Measurements from ENCODE around the gene CYP2F1. TPM values are rescaled to one million over a fixed set of nuclear protein-coding genes. Genes with fewer than 3 reads are reported as not detected.

CYP2F1 gene
- total and polyA plus RNA-seq, 10 of the 15 experiments (the other 5 are each of a cell fraction or from before 2014, with no cell fraction given) = not detected

GRCh38 chr19:41112728-41113290 lies 1.4 kb upstream of the CYP2F1 start:
- no peak for FAIRE-seq
- Histone ChIP-seq H3K4me3 (no peak overlapping the region), H4K20me1 (ENCODE audit: control insufficient read depth, insufficient read depth) (no peaks in the 10 kb centered on the region), H2AFZ (ENCODE audit: control insufficient read depth, low read depth, low read length) (no peak overlapping the region), H3K9ac (ENCODE audit: control insufficient read depth, insufficient read depth, low read length) (no peak overlapping the region), H3K4me1 (ENCODE audit: control insufficient read depth, insufficient read depth, low read length) (no peaks in the 10 kb centered on the region), H3K27ac (ENCODE audit: control insufficient read depth, insufficient read depth) (no peak overlapping the region), H3K4me2 (ENCODE audit: control insufficient read depth, insufficient read depth) (no peak overlapping the region), H3K9me3 (replicated peaks; ENCODE audit: control insufficient read depth, insufficient read depth, low read length) (no peaks in the 10 kb centered on the region), H3K36me3 (ENCODE audit: control insufficient read depth in 2 of 2, insufficient read depth in 2 of 2, low read length in 1 of 2) (no peaks in the 10 kb centered on the region), H3K27me3 (replicated peaks in 1 of 2; ENCODE audit: control insufficient read depth in 2 of 2, insufficient read depth in 2 of 2, low read length in 1 of 2) (no peaks in the 10 kb centered on the region), H3K79me2 (ENCODE audit: control insufficient read depth, insufficient read depth, low read length) (no peaks in the 10 kb centered on the region)
- ChIA-PET CTCF (no interaction called here), POLR2A (no interaction called here), RAD21 (ENCODE audit: unreplicated experiment) (no interaction called here), SMC1A (ENCODE audit: uncharacterized antibody, unreplicated experiment) (no interaction called here)
- no peak for ATAC-seq
- BruUV-seq (replicated peaks) = no TSS peak
- in situ Hi-C loops (cut with MboI) (no loop called here), intact Hi-C loops (cut with micrococcal nuclease; ENCODE audit: unreplicated experiment) (no loop called here)
- TF ChIP-seq ZNF384 (IDR thresholded peaks at IDR 0.05; ENCODE audit: borderline replicate concordance, low read depth, low read length) (no peak), IRF4 (IDR thresholded peaks at IDR 0.05; ENCODE audit: low read depth, low read length) (no peak), ATF7 (IDR thresholded peaks at IDR 0.05; ENCODE audit: low read depth) (no peak), RBBP5 (conservative IDR thresholded peaks at IDR 0.05) (no peak)
- WGBS (ENCODE audit: insufficient coverage, insufficient replicate concordance, low lambda C conversion rate, missing lambda C conversion rate) = 7% methylated on average over 6 of the region's 7 CpGs
- DNase-seq (ENCODE audit: low read depth, low spot score) = no peak

GRCh38 chr19:41116261-41116660 lies 2.0 kb downstream of the CYP2F1 start:
- no peaks in the 10 kb centered on the region for H3K36me3 ChIP-seq (ENCODE audit: control insufficient read depth in 2 of 2, insufficient read depth in 2 of 2, low read length in 1 of 2)
- in situ Hi-C loops (cut with MboI) (no loop called here), intact Hi-C loops (cut with micrococcal nuclease; ENCODE audit: unreplicated experiment) (no loop called here)
- H3K79me2 ChIP-seq (ENCODE audit: control insufficient read depth, insufficient read depth, low read length) = no peaks in the 10 kb centered on the region
- no peaks in the 10 kb centered on the region for H3K27me3 ChIP-seq (replicated peaks in 1 of 2; ENCODE audit: control insufficient read depth in 2 of 2, insufficient read depth in 2 of 2, low read length in 1 of 2)
- BruUV-seq (replicated peaks) = no TSS peak
- H3K9ac ChIP-seq (ENCODE audit: control insufficient read depth, insufficient read depth, low read length) = no peak overlapping the region
- no peak for ATAC-seq
- ChIA-PET CTCF (no interaction called here), POLR2A (no interaction called here), RAD21 (ENCODE audit: unreplicated experiment) (no interaction called here), SMC1A (ENCODE audit: uncharacterized antibody, unreplicated experiment) (no interaction called here)
- H3K9me3 ChIP-seq (replicated peaks; ENCODE audit: control insufficient read depth, insufficient read depth, low read length) = no peaks in the 10 kb centered on the region
- H2AFZ ChIP-seq (ENCODE audit: control insufficient read depth, low read depth, low read length) = no peak overlapping the region
- no peak for FAIRE-seq
- H3K4me3 ChIP-seq = no peak overlapping the region
- no peaks in the 10 kb centered on the region for H3K4me1 ChIP-seq (ENCODE audit: control insufficient read depth, insufficient read depth, low read length)
- no peaks in the 10 kb centered on the region for H4K20me1 ChIP-seq (ENCODE audit: control insufficient read depth, insufficient read depth)
- DNase-seq (ENCODE audit: low read depth, low spot score) = no peak
- H3K4me2 ChIP-seq (ENCODE audit: control insufficient read depth, insufficient read depth) = no peak overlapping the region
- WGBS (ENCODE audit: insufficient coverage, insufficient replicate concordance, low lambda C conversion rate, missing lambda C conversion rate) = 15% methylated on average over 6 of the region's 8 CpGs
- no peak overlapping the region for H3K27ac ChIP-seq (ENCODE audit: control insufficient read depth, insufficient read depth)
- TF ChIP-seq MLLT1 (IDR thresholded peaks at IDR 0.05) = no peak
- no peak for TF ChIP-seq TCF3 (IDR thresholded peaks at IDR 0.05; ENCODE audit: borderline replicate concordance, insufficient read depth, low read depth, low read length)
- no peak for TF ChIP-seq USF2 (IDR thresholded peaks at IDR 0.05; ENCODE audit: borderline replicate concordance, low read depth, low read length)
- no peak for TF ChIP-seq MEF2B (IDR thresholded peaks at IDR 0.05; ENCODE audit: partially characterized antibody, poor library complexity, severe bottlenecking)
- TF ChIP-seq PML (IDR thresholded peaks at IDR 0.05; ENCODE audit: low read length) = no peak
- no peak for TF ChIP-seq SREBF1 (IDR thresholded peaks at IDR 0.05; ENCODE audit: low read length)
- no peak for TF ChIP-seq JUNB (IDR thresholded peaks at IDR 0.05)
- TF ChIP-seq CBFB (IDR thresholded peaks at IDR 0.05; ENCODE audit: low read depth) = no peak
- TF ChIP-seq TCF7 (IDR thresholded peaks at IDR 0.05; ENCODE audit: borderline replicate concordance) = no peak
